ENCODE data around the gene NLGN4X. TPM values are rescaled to one million over a fixed set of nuclear protein-coding genes. Genes with fewer than 3 reads are reported as not detected.

NLGN4X gene
- total and polyA plus RNA-seq, 4 donors = 0.24 to 5.0 (median 0.86) TPM

DNA sequence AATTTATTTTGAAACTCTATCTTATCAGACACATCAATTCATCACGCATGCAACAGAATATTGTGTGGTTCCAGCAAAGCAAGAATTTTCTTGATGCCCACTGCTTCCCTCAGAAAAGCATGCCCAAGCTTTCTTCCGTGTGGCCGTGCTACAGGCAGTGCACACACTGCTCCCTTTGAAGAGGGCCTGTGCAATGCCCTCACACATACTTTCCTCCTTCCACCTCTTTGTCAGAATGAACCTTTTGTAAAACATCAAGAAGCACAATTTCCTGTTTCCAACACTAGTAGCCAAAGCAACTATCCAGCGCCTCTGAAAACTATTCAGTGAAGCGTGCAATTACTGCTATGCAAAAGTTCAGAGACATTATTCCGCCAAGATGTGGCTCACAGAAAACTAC, 201.7 kb downstream of the NLGN4X start:
- H3K36me3 ChIP-seq (ENCODE audit: control insufficient read depth in 4 of 4, insufficient read depth in 4 of 4, low read length in 4 of 4) = no peaks in the 10 kb centered on the region
- no peak overlapping the region for H3K4me3 ChIP-seq
- H3K27ac ChIP-seq (ENCODE audit: low read depth in 1 of 2, low read length in 1 of 2) = no peak overlapping the region
- TF ChIP-seq, protein P1, sequence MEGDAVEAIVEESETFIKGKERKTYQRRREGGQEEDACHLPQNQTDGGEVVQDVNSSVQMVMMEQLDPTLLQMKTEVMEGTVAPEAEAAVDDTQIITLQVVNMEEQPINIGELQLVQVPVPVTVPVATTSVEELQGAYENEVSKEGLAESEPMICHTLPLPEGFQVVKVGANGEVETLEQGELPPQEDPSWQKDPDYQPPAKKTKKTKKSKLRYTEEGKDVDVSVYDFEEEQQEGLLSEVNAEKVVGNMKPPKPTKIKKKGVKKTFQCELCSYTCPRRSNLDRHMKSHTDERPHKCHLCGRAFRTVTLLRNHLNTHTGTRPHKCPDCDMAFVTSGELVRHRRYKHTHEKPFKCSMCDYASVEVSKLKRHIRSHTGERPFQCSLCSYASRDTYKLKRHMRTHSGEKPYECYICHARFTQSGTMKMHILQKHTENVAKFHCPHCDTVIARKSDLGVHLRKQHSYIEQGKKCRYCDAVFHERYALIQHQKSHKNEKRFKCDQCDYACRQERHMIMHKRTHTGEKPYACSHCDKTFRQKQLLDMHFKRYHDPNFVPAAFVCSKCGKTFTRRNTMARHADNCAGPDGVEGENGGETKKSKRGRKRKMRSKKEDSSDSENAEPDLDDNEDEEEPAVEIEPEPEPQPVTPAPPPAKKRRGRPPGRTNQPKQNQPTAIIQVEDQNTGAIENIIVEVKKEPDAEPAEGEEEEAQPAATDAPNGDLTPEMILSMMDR (IDR thresholded peaks at IDR 0.05; ENCODE audit: control extremely low read depth, extremely low read depth) = no peak
- DNase-seq (no peak), ATAC-seq (ENCODE audit: insufficient read depth, low FRiP score) (no peak)
- 45 to 47% methylated on average over 6 of the region's 6 CpGs for WGBS, 2 donors
- no peaks in the 10 kb centered on the region for H3K4me1 ChIP-seq (ENCODE audit: control insufficient read depth in 5 of 5, insufficient read depth in 5 of 5, low read length in 5 of 5)
- H3K9ac ChIP-seq (ENCODE audit: insufficient read depth in 1 of 2, low read length in 2 of 2) = no peak overlapping the region
- H3K27me3 ChIP-seq (ENCODE audit: control insufficient read depth in 3 of 3, insufficient read depth in 3 of 3, low read length in 2 of 3) = peaks cover 0 to 23% (median 7%) of the 10 kb centered on the region in 3 donors
- peaks cover 0 to 3% (median 0%) of the 10 kb centered on the region in 4 donors for H3K9me3 ChIP-seq (ENCODE audit: control insufficient read depth in 4 of 4, insufficient read depth in 3 of 4, low read length in 3 of 4)

GRCh38 chrX:6026429-6026828, 202.2 kb downstream of the NLGN4X start:
- Histone ChIP-seq H3K27me3 (ENCODE audit: control insufficient read depth in 3 of 3, insufficient read depth in 3 of 3, low read length in 2 of 3) (peaks cover 0 to 26% (median 10%) of the 10 kb centered on the region in 3 donors), H3K4me1 (ENCODE audit: control insufficient read depth in 5 of 5, insufficient read depth in 5 of 5, low read length in 5 of 5) (no peaks in the 10 kb centered on the region), H3K9ac (ENCODE audit: insufficient read depth in 1 of 2, low read length in 2 of 2) (no peak overlapping the region), H3K9me3 (ENCODE audit: control insufficient read depth in 4 of 4, insufficient read depth in 3 of 4, low read length in 3 of 4) (peaks cover 0 to 3% (median 0%) of the 10 kb centered on the region in 4 donors), H3K36me3 (ENCODE audit: control insufficient read depth in 4 of 4, insufficient read depth in 4 of 4, low read length in 4 of 4) (no peaks in the 10 kb centered on the region), H3K27ac (ENCODE audit: low read depth in 1 of 2, low read length in 1 of 2) (no peak overlapping the region), H3K4me3 (no peak overlapping the region)
- TF ChIP-seq, protein P1 (IDR thresholded peaks at IDR 0.05; ENCODE audit: control extremely low read depth, extremely low read depth) = no peak
- WGBS, 2 donors = 34 to 40% methylated on average over 7 of the region's 7 CpGs
- DNase-seq (no peak), ATAC-seq (ENCODE audit: insufficient read depth, low FRiP score) (no peak)

GRCh38 chrX:6024204-6024603, 204.5 kb downstream of the NLGN4X start:
- TF ChIP-seq, protein P1 (IDR thresholded peaks at IDR 0.05; ENCODE audit: control extremely low read depth, extremely low read depth) = no peak

More at GRCh38 chrX:6024204-6024603, 204.5 kb downstream of the NLGN4X start:
- no peak overlapping the region for H3K4me3 ChIP-seq
- ATAC-seq (ENCODE audit: insufficient read depth, low FRiP score) (no peak), DNase-seq (no peak)
- 87 to 91% methylated on average over 4 of the region's 4 CpGs for WGBS, 2 donors
- no peaks in the 10 kb centered on the region for H3K36me3 ChIP-seq (ENCODE audit: control insufficient read depth in 4 of 4, insufficient read depth in 4 of 4, low read length in 4 of 4)
- no peak overlapping the region for H3K9ac ChIP-seq (ENCODE audit: insufficient read depth in 1 of 2, low read length in 2 of 2)
- peaks cover 0 to 3% (median 0%) of the 10 kb centered on the region in 4 donors for H3K9me3 ChIP-seq (ENCODE audit: control insufficient read depth in 4 of 4, insufficient read depth in 3 of 4, low read length in 3 of 4)
- H3K27me3 ChIP-seq (ENCODE audit: control insufficient read depth in 3 of 3, insufficient read depth in 3 of 3, low read length in 2 of 3) = peaks cover 0 to 27% (median 10%) of the 10 kb centered on the region in 3 donors
- no peak overlapping the region for H3K27ac ChIP-seq (ENCODE audit: low read depth in 1 of 2, low read length in 1 of 2)
- H3K4me1 ChIP-seq (ENCODE audit: control insufficient read depth in 5 of 5, insufficient read depth in 5 of 5, low read length in 5 of 5) = no peaks in the 10 kb centered on the region
